DMS53 treated with DMSO at 0.1 percent for 48 hours (cell line): Measurements from ENCODE around the gene KCTD1.
A peak's percentile ranks its signal among the peaks of the same experiment; 100 is the strongest.

Experiments
- DNase-seq: peaks from one replicate; lab custom pipeline; 2025; ENCODE audit not compliant: unreplicated experiment; lab: John Stamatoyannopoulos, UW

KCTD1 gene

GRCh38 chr18:26549263-26550094 lies 1.1 kb upstream of the KCTD1 start:
- peak; percentile 37 for DNase-seq

- no peak for DNase-seq
These were observed 523 bp downstream of the KCTD1 start for GRCh38 chr18:26547646-26548414.

- DNase-seq: no peak
These were observed 1.3 kb downstream of the KCTD1 start for GRCh38 chr18:26546875-26547645.

- no peak for DNase-seq
These were observed 2.0 kb downstream of the KCTD1 start for GRCh38 chr18:26546170-26546874.

GRCh38 chr18:26545335-26546123 lies 2.8 kb downstream of the KCTD1 start:
- no peak for DNase-seq

- DNase-seq: no peak
These were observed 3.9 kb downstream of the KCTD1 start for GRCh38 chr18:26544451-26544850.

- DNase-seq: peak; percentile 50
These were observed 5.0 kb downstream of the KCTD1 start for GRCh38 chr18:26543373-26543772.

GRCh38 chr18:26540043-26540628 lies 8.2 kb downstream of the KCTD1 start:
- no peak for DNase-seq

GRCh38 chr18:26538524-26538923 lies 9.8 kb downstream of the KCTD1 start:
- no peak for DNase-seq

GRCh38 chr18:26536664-26537063 lies 11.7 kb downstream of the KCTD1 start:
- DNase-seq: no peak

GRCh38 chr18:26536032-26536431 lies 12.3 kb downstream of the KCTD1 start:
- DNase-seq: no peak

GRCh38 chr18:26535630-26536029 lies 12.7 kb downstream of the KCTD1 start:
- DNase-seq: no peak

- no peak for DNase-seq
These were observed 15.7 kb downstream of the KCTD1 start for GRCh38 chr18:26532367-26533340.

- DNase-seq: no peak
These were observed 16.6 kb downstream of the KCTD1 start for GRCh38 chr18:26531605-26532298.

- no peak for DNase-seq
These were observed 21.5 kb downstream of the KCTD1 start for GRCh38 chr18:26526966-26527234.

- DNase-seq: no peak
These were observed 22.0 kb downstream of the KCTD1 start for GRCh38 chr18:26526128-26526965.
